ENCODE data around the gene TMEM81.

DNA sequence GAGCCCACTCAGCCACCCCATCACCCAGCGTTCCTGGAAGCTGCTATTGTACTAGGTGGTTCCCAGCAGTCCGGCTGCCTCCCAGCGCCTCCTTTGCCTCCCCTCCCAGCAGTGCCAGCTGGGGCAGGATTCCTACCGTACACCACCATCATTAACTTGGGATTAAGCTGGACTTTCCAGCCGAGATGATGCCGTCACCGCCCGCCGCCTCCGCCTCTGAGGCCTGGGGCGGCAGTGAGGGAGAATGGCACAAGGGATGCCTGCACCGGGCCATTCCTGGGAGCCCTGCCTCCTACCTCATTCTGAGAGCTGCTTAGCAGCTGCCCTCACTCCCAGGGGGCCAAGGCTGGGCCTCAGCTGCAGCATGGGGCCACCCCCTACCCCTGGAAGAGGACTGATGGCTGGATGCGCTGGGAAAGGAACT lies 28.1 kb downstream of the TMEM81 start:
- TF ChIP-seq CTCF (IDR thresholded peaks at IDR 0.05; ENCODE audit: low read length) = no peak
- TF ChIP-seq EZH2 (IDR thresholded peaks at IDR 0.05; ENCODE audit: borderline replicate concordance, low read length) = no peak

Measured in OCI-LY1 (cell line).